GM19324 (cell line): ENCODE measurements around the gene WAC.
"Not testable (repeated sequence)": the region's sequence is repeated elsewhere in the genome, so short reads cannot be mapped to it uniquely, and the experiment has no call there.

Experiments
- ATAC-seq: cut with Tn5 transposase; IDR thresholded peaks from one replicate; pipeline ENCODE4 v1.9.1; 2021; ENCODE audit warnings: mild to moderate bottlenecking, moderate library complexity; ENCODE audit not compliant: unreplicated experiment, low FRiP score

Gene WAC

GRCh38 chr10:28559618-28560017 lies 26.7 kb downstream of the WAC start:
- no peak for ATAC-seq

GRCh38 chr10:28560617-28561016 lies 27.7 kb downstream of the WAC start:
- no peak for ATAC-seq

- ATAC-seq = no peak
Measured at GRCh38 chr10:28561531-28561930, 28.6 kb downstream of the WAC start.

- no peak for ATAC-seq
Measured at GRCh38 chr10:28564905-28565304, 32.0 kb downstream of the WAC start.

- ATAC-seq = no peak
Measured at GRCh38 chr10:28566458-28567015, 33.6 kb downstream of the WAC start.

GRCh38 chr10:28569506-28570159 lies 36.7 kb downstream of the WAC start:
- no peak for ATAC-seq

- ATAC-seq = no peak
Measured at GRCh38 chr10:28570598-28570997, 37.7 kb downstream of the WAC start.

GRCh38 chr10:28571265-28571664 lies 38.3 kb downstream of the WAC start:
- ATAC-seq = no peak

GRCh38 chr10:28574214-28574613 lies 41.3 kb downstream of the WAC start:
- ATAC-seq = not testable (repeated sequence)

- no peak for ATAC-seq
Measured at GRCh38 chr10:28575852-28576251, 42.9 kb downstream of the WAC start.

GRCh38 chr10:28577506-28577905 lies 44.6 kb downstream of the WAC start:
- no peak for ATAC-seq

GRCh38 chr10:28578454-28578853 lies 45.5 kb downstream of the WAC start:
- ATAC-seq = no peak

GRCh38 chr10:28580825-28581224 lies 47.9 kb downstream of the WAC start:
- no peak for ATAC-seq

GRCh38 chr10:28581916-28582315 lies 49.0 kb downstream of the WAC start:
- ATAC-seq = no peak

- no peak for ATAC-seq
Measured at GRCh38 chr10:28585076-28585475, 52.2 kb downstream of the WAC start.

GRCh38 chr10:28586176-28586575 lies 53.3 kb downstream of the WAC start:
- no peak for ATAC-seq

GRCh38 chr10:28587270-28587969 lies 54.5 kb downstream of the WAC start:
- no peak for ATAC-seq

GRCh38 chr10:28587970-28588290 lies 55.0 kb downstream of the WAC start:
- ATAC-seq = no peak

- no peak for ATAC-seq
Measured at GRCh38 chr10:28592953-28593352, 60.0 kb downstream of the WAC start.

GRCh38 chr10:28593811-28594210 lies 60.9 kb downstream of the WAC start:
- ATAC-seq = no peak

- ATAC-seq = no peak
Measured at GRCh38 chr10:28594406-28594805, 61.5 kb downstream of the WAC start.

GRCh38 chr10:28595613-28596012 lies 62.7 kb downstream of the WAC start:
- no peak for ATAC-seq
